ENCODE data around the gene SLMAP. TPM values are rescaled to one million over a fixed set of nuclear protein-coding genes. Genes with fewer than 3 reads are reported as not detected.

The SLMAP gene
- total RNA-seq, 1 experiment from 2014 or later = 48.4 TPM

DNA sequence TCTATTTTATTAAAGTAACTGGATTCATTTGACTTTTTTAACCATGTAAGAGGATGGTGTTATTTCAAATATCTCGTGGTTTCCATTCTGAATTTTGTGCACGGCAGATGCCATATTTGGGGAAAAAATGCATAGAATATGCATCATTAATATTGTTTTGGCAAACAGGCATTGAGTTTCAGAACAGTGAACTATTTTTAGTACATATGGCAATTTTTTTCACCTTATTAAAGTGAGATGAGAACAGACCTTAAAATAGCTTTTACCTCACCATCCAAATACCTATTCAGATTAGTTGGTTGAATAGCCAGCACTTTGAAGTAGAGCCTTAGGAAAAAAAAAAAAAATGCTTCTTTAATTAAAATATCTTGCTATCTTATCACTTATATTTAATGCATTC is 134.8 kb downstream of the SLMAP start:
- DNase-seq (ENCODE audit: low read depth) = no peak

DNA sequence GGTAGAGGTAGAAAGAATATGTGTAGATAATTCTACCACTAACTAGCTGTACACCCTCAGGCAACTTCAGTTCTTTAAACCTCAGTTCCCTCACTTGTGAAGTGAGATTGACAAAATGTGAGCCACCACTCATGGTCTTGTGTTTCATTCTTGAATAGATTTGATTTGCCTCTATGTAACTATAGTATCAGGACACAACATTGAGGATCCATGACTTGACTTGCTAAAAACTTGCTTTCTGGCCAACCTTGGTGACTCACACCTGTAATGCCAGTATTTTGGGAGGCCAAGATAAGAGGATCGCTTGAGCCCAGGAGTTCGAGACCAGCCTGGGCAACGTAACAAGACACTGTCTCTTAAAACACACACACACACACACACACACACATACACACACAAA is 136.3 kb downstream of the SLMAP start:
- DNase-seq (ENCODE audit: low read depth) = peak; percentile 27

DNA sequence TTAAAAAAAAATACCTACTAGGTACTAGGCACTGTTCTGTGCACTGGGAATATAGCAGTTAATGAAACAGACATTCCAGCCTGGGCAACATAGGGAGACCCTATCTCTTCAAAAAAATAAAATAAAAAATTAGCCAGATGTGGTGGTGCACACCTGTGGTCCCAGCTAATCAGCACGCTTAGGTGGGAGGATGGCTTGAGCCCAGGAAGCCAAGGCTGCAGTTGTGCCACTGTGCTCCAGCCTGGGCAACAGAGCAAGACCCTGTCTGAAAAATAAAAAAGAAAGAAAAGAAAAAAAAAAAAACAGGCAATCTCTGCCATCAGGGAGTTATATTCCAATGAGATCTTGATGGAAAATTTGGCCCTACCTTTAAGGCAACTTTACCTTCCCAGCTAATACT is 137.0 kb downstream of the SLMAP start:
- no peak for DNase-seq (ENCODE audit: low read depth)

DNA sequence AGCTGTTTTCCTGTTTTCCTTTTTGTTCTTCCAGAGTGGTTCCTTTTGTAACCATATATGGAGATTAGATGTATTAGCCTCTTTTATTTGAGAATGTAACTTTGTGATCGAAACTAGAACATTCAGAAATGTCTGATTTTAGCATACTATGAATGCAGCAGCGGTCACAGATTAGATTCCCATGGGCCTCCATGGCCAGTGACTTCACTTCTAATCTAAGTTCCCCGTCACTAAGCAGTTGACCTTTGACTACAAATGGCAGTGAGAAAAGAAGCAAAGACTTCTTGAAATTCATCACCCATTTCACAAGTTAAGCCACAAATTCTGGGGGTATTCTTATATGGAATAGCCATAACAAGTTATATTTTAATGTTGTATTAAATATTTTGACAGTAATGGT is 137.6 kb downstream of the SLMAP start:
- no peak for DNase-seq (ENCODE audit: low read depth)

- no peak for DNase-seq (ENCODE audit: low read depth)
Observed at GRCh38 chr3:57896031-57896430, 139.9 kb downstream of the SLMAP start.

DNA sequence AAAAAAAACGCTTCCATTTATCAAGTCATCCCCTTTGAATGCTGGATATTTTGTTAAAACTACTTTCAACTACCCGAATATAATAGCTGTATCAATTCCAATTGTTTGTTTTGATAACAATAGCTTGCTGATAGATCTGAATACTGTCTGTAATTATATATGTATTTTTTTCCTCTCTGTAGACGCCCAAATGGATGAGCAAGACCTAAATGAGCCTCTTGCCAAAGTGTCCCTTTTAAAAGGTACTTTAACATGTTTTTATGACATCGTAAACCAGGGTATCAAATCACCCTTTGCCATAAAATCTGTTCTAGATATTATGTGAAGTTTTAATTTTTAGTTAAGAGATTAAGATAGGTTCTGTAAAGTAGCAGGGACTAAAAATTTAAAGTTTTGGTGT is 140.6 kb downstream of the SLMAP start:
- DNase-seq (ENCODE audit: low read depth) = no peak

GRCh38 chr3:57900786-57901185 is 144.7 kb downstream of the SLMAP start:
- no peak for DNase-seq (ENCODE audit: low read depth)

DNA sequence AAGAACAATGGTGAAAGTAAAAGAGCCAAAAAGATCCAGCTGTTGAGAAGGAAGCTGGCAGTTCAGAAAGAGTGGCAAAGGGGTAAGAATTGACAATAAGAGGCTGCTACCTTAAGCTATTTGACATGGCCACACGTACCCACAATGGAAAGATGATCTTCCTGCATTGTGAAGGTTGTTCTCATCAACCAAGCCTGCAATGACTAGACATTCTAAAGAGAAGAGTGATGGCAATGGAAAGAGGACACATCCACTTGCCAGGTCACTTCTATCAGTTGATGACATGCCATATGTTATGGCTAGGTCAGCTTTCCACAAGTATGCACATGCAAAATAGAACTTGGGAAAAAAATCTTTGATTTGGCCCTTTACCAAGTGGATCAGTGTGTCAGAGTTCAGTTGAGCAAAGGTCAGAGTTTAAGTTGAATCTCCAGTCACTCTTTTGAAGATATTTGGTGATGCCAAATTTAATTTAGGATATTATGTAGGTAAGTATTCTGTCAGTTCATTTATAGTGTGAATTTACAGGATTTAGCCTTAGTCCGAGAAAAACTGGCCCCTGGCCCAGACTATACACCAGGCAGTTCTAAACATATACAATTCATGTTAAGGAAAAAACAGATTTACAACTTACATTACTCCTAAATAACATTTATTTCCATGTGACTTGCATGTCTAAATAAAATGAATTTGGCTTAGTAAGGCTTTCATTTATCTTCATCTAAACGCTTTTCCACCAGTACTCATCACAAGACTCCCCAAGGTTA is 147.2 kb downstream of the SLMAP start:
- DNase-seq (ENCODE audit: low read depth) = no peak

DNA sequence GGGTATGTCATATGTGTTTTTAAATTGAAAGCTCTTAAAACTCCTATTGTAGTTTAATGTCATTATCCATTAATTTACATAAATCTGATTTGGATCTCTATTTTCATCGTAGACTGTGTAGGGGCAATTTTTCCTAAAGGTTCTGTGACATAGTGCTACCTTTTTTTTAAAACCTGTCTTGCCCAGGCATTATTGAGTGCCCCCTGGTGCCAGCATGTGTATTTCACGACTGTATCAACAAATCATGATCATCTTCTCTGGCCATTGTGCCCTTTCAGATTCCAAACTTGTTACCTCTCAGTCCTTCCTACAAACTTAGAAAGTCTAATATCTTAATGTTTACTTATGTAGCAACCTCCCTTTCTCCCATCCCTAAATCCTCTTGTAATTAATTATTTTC is 154.9 kb downstream of the SLMAP start:
- peak; percentile 41 for DNase-seq (ENCODE audit: low read depth)

DNA sequence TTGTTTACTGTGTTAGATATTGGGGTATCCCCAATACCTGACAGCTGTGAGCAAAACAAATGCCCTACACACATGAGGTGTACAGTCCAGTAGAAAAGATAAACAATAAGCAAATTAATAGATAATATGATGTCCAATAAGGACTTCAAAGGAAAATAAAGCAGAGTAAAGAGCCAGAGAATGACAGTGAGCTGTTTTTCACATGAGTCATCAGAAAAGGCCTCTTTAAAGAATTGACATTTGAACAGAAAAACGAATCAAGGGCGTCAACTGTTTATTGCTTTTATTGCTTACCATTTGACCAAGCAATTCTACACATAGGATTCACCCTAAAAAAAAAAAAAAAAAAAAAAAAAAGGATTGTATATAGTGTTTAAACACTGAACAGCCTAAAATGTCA is 155.5 kb downstream of the SLMAP start:
- DNase-seq (ENCODE audit: low read depth) = peak; percentile 51

- DNase-seq (ENCODE audit: low read depth) = no peak
Observed at GRCh38 chr3:57917601-57918000, 161.5 kb downstream of the SLMAP start.

DNA sequence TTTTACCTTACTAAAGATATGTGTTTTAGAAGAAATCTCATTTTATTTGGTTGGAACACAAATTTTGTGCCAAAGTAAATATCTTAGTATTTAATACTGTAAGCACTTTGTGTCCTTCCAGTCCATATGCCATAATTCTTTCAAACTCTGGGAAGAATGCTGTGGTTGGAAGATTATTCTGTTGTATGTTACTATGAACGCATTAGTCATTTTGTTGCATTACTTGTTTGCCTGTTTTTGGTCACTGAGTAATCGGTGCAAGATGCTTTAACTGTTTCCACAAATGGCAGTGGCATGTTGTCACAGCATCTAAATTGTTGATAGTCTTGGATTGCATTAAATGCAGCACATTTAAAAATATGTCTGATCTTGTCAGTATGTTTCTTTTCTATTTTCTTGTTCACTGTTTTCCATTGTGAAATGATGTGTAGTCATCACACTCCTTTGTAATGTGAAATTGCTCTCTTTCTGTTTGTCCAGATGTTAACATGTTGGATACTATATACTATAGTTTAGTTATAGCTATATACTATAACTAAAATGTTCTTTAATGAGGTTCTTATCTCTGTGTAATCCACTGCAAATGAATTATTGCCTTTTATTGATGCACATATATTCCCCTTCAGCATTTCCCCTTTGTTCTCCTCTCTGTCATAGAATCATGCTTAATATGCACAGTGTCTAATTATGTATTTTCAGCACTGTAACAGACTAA is 162.2 kb downstream of the SLMAP start:
- DNase-seq (ENCODE audit: low read depth) = peak; percentile 75

DNA sequence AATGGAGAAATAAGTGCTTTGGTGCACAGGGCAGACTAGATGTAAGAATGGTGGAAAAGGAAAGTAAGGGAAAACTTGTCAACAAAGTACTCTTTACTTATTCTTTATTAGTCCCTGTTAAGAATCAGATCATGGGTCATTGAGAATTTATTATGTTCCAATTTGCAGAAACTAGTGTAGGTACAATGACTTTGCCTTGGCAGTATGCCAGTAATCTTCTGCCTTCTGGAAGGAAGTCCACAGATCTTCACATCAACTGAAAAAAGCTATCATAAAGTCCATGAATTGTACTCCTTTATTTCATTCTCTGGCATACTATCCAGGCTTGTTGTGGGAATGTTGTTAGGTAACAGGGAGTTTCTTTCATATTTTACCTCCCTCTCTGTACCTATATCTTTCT is 163.9 kb downstream of the SLMAP start:
- DNase-seq (ENCODE audit: low read depth) = no peak

DNA sequence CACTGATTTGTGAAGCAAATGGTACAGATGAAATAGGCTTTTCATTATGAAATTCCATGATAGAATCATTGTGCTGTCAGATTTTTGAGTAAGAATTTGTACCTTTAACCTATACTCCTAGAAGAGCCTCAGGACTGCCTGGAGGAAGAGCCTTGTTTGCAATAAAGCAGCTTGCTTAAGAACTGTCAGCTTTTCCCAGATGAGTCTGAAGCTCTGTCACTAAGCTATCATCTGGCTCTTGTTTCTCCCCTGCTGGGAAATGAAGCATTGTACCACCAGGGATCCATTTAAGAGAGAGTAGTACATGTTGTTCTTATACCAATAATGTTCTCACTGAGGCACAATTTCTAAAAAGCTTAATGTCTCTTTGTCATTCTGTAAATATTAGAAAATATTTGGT is 167.0 kb downstream of the SLMAP start:
- no peak for DNase-seq (ENCODE audit: low read depth)

DNA sequence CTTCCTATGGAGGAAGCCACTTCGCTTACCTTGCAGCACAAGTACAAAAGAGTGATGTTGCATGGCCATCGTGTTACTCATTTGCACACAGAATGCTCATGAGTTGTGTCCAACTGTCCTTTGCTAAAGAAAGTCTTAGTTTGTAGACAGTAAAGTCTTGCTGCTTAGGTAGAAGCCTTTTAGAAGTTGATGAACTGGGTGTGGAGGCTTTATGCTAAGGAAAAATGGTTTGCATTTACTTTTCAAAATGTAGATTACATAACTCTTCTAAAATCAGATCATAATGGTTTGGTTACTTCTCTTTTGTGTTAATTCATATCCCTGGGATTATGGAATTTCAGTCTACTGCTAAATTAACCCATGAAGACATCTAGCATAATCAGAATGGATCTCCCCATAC is 167.6 kb downstream of the SLMAP start:
- no peak for DNase-seq (ENCODE audit: low read depth)

GRCh38 chr3:57927166-57927565 is 171.1 kb downstream of the SLMAP start:
- DNase-seq (ENCODE audit: low read depth) = no peak

DNA sequence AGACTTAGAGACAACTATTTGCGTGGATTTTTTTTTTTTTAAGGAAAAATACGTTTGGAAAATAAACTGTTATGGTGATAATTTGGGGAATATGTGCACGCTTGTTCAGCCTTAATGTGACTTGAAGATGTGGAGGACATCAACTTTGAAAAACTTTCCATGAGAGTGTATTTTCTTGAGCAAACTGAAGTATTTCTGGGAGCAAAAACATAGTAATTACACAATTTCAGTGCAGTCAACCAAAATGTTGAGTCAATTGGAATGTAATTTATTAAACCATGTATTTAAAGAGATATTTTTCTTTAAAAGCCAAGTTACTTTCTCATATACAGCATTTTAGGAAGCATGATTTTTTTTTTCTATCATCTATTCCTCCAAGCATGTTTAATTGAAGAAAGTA is 171.8 kb downstream of the SLMAP start:
- no peak for DNase-seq (ENCODE audit: low read depth)

GRCh38 chr3:57928511-57928910 is 172.4 kb downstream of the SLMAP start:
- DNase-seq (ENCODE audit: low read depth) = no peak

GRCh38 chr3:57929988-57930387 is 173.9 kb downstream of the SLMAP start:
- no peak for DNase-seq (ENCODE audit: low read depth)

DNA sequence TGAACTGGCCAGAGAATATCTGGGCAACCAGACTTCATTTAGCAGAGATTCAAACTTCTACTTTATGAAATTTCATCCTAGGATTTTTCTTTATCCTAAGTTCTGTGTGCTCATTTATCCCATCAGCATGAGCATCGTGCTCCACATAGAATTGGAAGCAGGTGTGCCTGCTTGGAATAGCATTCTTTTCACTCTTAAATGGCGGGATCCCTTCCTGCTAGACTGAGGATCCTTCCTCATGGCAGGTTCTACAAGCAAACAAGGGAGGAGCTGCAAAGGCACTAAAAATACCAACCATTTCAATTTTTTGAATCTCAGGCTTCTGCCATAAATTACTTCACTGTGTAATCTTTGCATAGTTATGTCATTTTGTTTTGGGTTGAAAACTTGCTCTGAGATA is 177.5 kb downstream of the SLMAP start:
- no peak for DNase-seq (ENCODE audit: low read depth)

DNA sequence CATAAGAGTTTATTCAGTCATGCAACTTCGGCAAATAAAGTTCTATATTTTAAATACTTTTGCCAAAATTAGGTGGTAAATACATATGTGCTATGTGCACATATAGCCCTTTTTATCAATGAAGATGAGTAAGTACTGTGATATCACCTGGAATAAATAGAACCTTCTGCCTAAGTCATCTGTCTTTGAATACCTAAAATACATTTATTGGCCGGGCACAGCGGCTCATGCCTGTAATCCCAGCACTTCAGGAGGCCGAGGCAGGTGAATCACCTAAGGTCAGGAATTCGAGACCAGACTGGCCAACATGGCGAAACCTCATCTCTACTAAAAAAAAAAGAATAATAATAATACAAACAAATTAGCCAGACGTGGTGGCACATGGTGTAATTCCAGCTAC is 178.3 kb downstream of the SLMAP start:
- DNase-seq (ENCODE audit: low read depth) = no peak

DNA sequence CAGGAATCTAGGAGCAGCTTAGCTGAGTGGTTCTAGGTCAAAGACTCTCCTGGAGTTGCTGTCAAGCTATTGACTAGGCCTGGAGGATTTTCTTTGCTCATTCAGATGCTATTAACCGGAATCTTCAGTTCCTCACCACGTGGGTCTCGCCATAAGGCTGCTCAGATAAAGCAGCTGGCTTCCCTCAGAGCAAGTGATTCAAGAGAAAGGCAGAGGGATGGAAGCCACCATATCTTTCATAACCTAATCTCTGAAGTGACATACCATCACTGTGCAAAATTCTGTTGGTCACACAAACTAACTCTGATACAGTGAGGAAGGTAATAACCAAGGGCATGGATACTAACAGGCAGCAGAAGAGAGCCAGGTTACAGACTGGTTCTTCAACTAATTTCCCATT is 179.4 kb downstream of the SLMAP start:
- DNase-seq (ENCODE audit: low read depth) = no peak

DNA sequence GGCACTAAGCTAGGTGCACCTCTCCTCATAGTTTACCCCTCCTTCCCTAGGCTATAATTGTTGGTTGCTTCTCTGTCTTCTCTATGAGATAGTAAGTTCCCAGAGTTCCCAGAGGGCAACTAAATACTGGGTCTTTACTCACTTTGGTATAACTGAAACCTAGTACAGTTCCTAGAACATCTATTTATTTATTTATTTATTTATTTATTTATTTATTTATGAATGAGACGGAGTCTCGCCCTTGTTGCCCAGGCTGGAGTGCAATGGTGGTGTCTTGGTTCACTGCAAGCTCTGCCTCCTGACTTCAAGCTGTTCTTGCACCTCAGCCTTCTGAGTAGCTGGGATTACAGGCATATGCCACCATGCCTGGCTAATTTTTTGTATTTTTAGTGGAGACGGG is 181.0 kb downstream of the SLMAP start:
- no peak for DNase-seq (ENCODE audit: low read depth)

DNA sequence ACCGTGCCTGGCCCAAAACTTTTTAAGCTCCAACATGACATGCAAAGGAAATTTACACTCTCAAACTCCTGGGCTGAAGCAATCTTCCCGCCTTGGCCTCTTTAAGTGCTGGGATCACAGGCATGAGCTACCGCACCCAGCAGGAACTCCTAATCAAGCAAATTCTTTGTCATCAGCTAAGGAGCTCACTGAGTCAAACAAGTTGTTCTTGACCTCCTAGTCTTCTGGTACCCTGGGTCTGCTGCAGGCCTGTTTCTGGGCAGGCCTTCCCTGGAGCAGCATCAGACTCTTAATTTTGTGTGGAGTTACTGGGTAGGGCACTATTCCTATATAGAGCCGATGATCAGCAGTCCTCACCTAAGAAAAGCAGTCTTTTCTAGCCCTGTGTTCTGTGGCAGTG is 183.7 kb downstream of the SLMAP start:
- DNase-seq (ENCODE audit: low read depth) = no peak
